ENCODE results near the gene ZNF124.

- TF ChIP-seq POLR2A (IDR thresholded peaks at IDR 0.05) = no peak
- no peak for TF ChIP-seq POLR2AphosphoS5 (IDR thresholded peaks at IDR 0.05)
- TF ChIP-seq CTCF (IDR thresholded peaks at IDR 0.05) = no peak
Measured at GRCh38 chr1:247175458-247175857, 3.6 kb upstream of the ZNF124 start.
